Naive thymus-derived CD4-positive, alpha-beta T cell (primary cell): ENCODE measurements around the gene CXCL12. TPM values are rescaled to one million over a fixed set of nuclear protein-coding genes. Genes with fewer than 3 reads are reported as not detected.

ENCODE experiments used
- ATAC-seq: fragments of 150-1000 bp; cut with Tn5 transposase; 2 replicates; pipeline ENCODE4 v1.10.0; 2021; ENCODE audit warnings: mild to moderate bottlenecking, moderate library complexity
- CTCF ChIA-PET: fragments of 350-600 bp; sonication (Branson Sonifier 250); formaldehyde crosslinking; loops from one replicate; lab custom pipeline; 2021; ENCODE audit warnings: antibody characterized with exemption; lab: Charles Lee
- POLR2A ChIA-PET: fragments of 350-600 bp; sonication (Branson Sonifier 250); formaldehyde crosslinking; loops from one replicate; lab custom pipeline; 2021; ENCODE audit warnings: antibody characterized with exemption, inconsistent platforms; lab: Charles Lee
- DNase-seq, 9 donors: peaks; one replicate each; pipeline versions ENCODE4 v3.0.0 to v3.0.0-alpha.2; 2020 to 2022; ENCODE audit warnings: mixed read lengths in 1 of 9
- H3K27ac ChIP-seq: one replicate; pipeline ENCODE4 v1.7.0; 2013; ENCODE audit warnings: mild to moderate bottlenecking, low read depth, low read length, moderate library complexity
- H3K27me3 ChIP-seq, 2 donors: one replicate each; pipeline ENCODE4 v1.7.0; 2013; ENCODE audit warnings: low read length in 2 of 2, mild to moderate bottlenecking in 2 of 2, moderate library complexity in 2 of 2; ENCODE audit not compliant: control insufficient read depth in 2 of 2, insufficient read depth in 2 of 2
- H3K36me3 ChIP-seq, 3 experiments: 1 replicate in 2 of 3; 2 replicates in 1 of 3; pipeline ENCODE4 v1.7.0; 2013; ENCODE audit warnings: low read length in 3 of 3, mild to moderate bottlenecking in 3 of 3, moderate library complexity in 1 of 3; ENCODE audit not compliant: insufficient read depth in 3 of 3, control insufficient read depth in 2 of 3
- H3K4me1 ChIP-seq, 2 donors: one replicate each; pipeline ENCODE4 v1.7.0; 2013; ENCODE audit warnings: low read length in 2 of 2, mild to moderate bottlenecking in 2 of 2, moderate library complexity in 1 of 2; ENCODE audit not compliant: control insufficient read depth in 2 of 2, insufficient read depth in 2 of 2
- H3K4me3 ChIP-seq: 2 replicates; pipeline ENCODE4 v1.7.0; 2013; ENCODE audit warnings: mild to moderate bottlenecking, low read length
- H3K9me3 ChIP-seq, 3 experiments: 1 replicate in 2 of 3; 2 replicates in 1 of 3; pipeline ENCODE4 v1.7.0; 2013; ENCODE audit warnings: low read length in 3 of 3; ENCODE audit not compliant: control insufficient read depth in 2 of 3
- H3K27ac Mint-ChIP-seq, 9 donors: one replicate each; pipeline ENCODE4 v1.8.0; 2020 to 2022; ENCODE audit warnings: mixed read lengths in 9 of 9, mild to moderate bottlenecking in 8 of 9, moderate library complexity in 5 of 9, inconsistent platforms in 2 of 9
- H3K27me3 Mint-ChIP-seq, 5 donors: one replicate each; pipeline ENCODE4 v1.8.0; 2021 to 2022; ENCODE audit warnings: mixed read lengths in 5 of 5, mild to moderate bottlenecking in 1 of 5
- H3K36me3 Mint-ChIP-seq, 5 donors: one replicate each; pipeline ENCODE4 v1.8.0; 2020 to 2022; ENCODE audit warnings: mixed read lengths in 5 of 5, mild to moderate bottlenecking in 3 of 5, inconsistent platforms in 1 of 5
- H3K4me1 Mint-ChIP-seq, 7 donors: one replicate each; pipeline ENCODE4 v1.8.0; 2020 to 2022; ENCODE audit warnings: mixed read lengths in 7 of 7, mild to moderate bottlenecking in 3 of 7, inconsistent platforms in 1 of 7
- H3K4me3 Mint-ChIP-seq, 10 donors: one replicate each; pipeline ENCODE4 v1.8.0; 2020 to 2022; ENCODE audit warnings: mild to moderate bottlenecking in 10 of 10, mixed read lengths in 10 of 10, moderate library complexity in 6 of 10, inconsistent platforms in 2 of 10
- H3K9me3 Mint-ChIP-seq, 11 donors: one replicate each; pipeline ENCODE4 v1.8.0; 2020 to 2022; ENCODE audit warnings: mixed read lengths in 11 of 11, mild to moderate bottlenecking in 4 of 11, inconsistent platforms in 1 of 11, moderate library complexity in 1 of 11
- intact Hi-C, 2 donors: fragments of 100-400 bp; cut with micrococcal nuclease; formaldehyde crosslinking; loops; one replicate each; pipeline ENCODE4 v1.15.1; 2023
- polyA plus RNA-seq, 2 donors: library from polyadenylated mRNA; unstranded; fragments of 300-500 nt; fragmentation: Illumina TruSeq; gene quantifications; one replicate each; pipeline ENCODE4 v1.2.3, GENCODE V29; 2021
- total RNA-seq, 6 experiments: library from RNA in 5 of 6; stranded (reverse) in 5 of 6; gene quantifications; 1 replicate in 5 of 6; 2 replicates in 1 of 6; pipeline ENCODE4 v1.2.3 and lab custom pipeline; 2021 to 2026

Gene CXCL12
- total RNA-seq (not detected), polyA plus RNA-seq (not detected), total RNA-seq (lab: John Stamatoyannopoulos, UW) (not detected)

DNA sequence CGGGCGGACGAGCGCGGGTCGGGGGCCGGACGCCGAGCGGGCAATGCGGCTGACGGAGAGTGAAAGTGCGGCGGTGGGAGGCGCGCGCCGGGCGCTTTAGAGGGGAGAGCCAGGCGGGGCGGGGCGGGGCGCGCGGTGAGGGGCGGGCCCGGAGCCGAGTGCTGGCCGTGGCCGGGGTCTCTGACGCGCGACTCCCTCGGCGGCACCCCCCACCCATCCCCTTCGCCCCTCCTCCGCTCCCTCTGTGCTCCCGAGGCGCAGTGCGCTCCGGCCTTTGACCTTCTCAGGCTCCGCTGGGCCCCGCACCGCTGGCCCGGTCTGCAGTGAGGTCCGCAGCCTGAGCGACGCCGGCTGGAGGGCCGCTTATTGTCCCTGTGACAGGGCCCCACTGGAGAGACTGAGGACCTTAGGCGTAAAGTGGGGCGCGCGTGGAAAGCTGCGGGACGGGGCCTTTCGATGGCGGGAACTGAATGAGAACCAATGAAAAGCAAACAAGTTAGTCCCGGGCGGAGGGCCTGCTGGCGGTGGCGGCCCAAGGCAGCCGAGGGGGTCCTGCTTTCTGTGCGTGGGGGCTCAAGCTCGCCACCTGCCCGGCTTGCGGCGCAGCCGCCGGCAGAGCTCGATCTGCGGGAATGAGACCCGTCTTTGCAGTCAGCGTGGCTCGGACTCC lies at the start of gene CXCL12:
Gene CXCL12, minus strand, starts transcription at position 72 of the 670 bp plus-strand sequence. CDS start 92 bp downstream, outside the sequence.
- Histone ChIP-seq H3K36me3 (no peaks in the 10 kb centered on the region), H3K27me3 (peaks cover 0 to 3% of the 10 kb centered on the region in 2 donors), H3K4me1 (no peaks in the 10 kb centered on the region), H3K9me3 (no peaks in the 10 kb centered on the region), H3K4me3 (no peak within 1 kb of the TSS), H3K27ac (no peak within 1 kb of the TSS)
- Mint-ChIP-seq H3K36me3 (no peaks in the 10 kb centered on the region), H3K9me3 (peaks cover 0 to 3% (median 0%) of the 10 kb centered on the region in 11 donors), H3K4me1 (peaks cover 0 to 8% (median 4%) of the 10 kb centered on the region in 7 donors), H3K27ac (no peak within 1 kb of the TSS), H3K27me3 (peaks cover 27 to 43% (median 40%) of the 10 kb centered on the region in 5 donors), H3K4me3 (peak within 1 kb of the TSS in 8 of 10 donors; percentile 27 to 72 (median 58))
- peak in 1 of 9 donors; percentile 20 for DNase-seq
- ChIA-PET CTCF (interaction anchor here (0.9 kb wide), 1 partner anchor 698 kb away, joined by 3 read pairs; no protein-coding TSS in a partner anchor), POLR2A (no interaction called here)
- intact Hi-C loops = loop anchor here in 1 of 2 donors (10.0 kb wide), 1 partner anchor 480 kb away; no protein-coding TSS in a partner anchor
- ATAC-seq = no peak

DNA sequence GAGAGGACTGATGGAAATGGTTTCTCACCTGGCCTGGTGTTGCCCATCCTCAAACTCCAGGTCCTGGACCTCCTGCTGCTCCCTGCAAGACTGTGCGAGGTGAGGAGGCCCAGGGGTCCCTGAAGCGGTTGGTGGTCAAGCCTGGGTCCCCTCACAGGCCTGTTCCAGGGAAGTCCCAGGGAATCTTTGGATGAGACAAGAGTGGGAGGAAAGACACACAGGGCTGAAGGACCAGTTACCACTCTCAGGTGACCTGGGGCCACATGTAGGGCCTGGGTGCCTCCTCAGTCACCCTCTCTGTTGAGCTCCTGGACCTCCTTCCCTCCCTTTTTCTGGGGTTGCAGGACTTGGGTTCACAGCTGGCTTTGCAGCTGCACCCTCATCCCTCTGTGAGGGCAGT lies 42.6 kb upstream of the CXCL12 start:
- no peaks in the 10 kb centered on the region for H3K4me1 ChIP-seq
- no peaks in the 10 kb centered on the region for H3K27me3 ChIP-seq
- Mint-ChIP-seq H3K4me1 (no peaks in the 10 kb centered on the region), H3K9me3 (peaks cover 5 to 30% (median 13%) of the 10 kb centered on the region in 11 donors), H3K27me3 (peaks cover 0 to 13% (median 0%) of the 10 kb centered on the region in 5 donors), H3K27ac (no peak overlapping the region), H3K4me3 (no peak overlapping the region), H3K36me3 (no peaks in the 10 kb centered on the region)
- ChIA-PET POLR2A (no interaction called here), CTCF (no interaction called here)
- H3K36me3 ChIP-seq = no peaks in the 10 kb centered on the region
- no peak overlapping the region for H3K4me3 ChIP-seq
- DNase-seq (no peak), ATAC-seq (no peak)
- intact Hi-C loops = no loop called here
- no peak overlapping the region for H3K27ac ChIP-seq
- no peaks in the 10 kb centered on the region for H3K9me3 ChIP-seq

DNA sequence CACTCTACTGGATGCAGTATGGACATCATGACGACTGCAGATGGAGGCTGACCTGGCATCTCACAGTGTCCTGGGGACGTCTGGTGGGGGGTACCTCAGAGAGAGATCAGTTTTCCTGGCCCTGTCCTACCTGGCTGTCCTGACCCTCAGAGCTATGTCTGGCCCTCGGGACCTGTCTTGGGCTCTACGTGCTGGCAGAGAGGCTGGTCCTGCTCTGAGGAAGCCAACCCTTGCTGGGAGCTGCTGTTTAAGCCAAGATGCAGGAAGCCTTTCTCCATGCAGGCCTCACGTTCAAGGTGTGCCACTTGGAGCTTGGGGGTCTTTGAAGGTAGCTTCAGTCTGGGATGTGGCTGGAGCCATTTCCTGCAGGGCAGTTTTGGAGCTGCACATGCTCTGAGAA lies 42.1 kb upstream of the CXCL12 start:
- POLR2A ChIA-PET = no interaction called here
- Mint-ChIP-seq H3K4me1 (no peaks in the 10 kb centered on the region), H3K27me3 (peaks cover 0 to 13% (median 0%) of the 10 kb centered on the region in 5 donors), H3K36me3 (no peaks in the 10 kb centered on the region), H3K4me3 (no peak overlapping the region), H3K27ac (no peak overlapping the region), H3K9me3 (peaks cover 5 to 28% (median 10%) of the 10 kb centered on the region in 11 donors)
- H3K4me3 ChIP-seq = no peak overlapping the region
- no peak for DNase-seq
- H3K9me3 ChIP-seq = no peaks in the 10 kb centered on the region
- H3K27me3 ChIP-seq = no peaks in the 10 kb centered on the region
- CTCF ChIA-PET = no interaction called here
- no peak for ATAC-seq
- intact Hi-C loops = no loop called here
- H3K4me1 ChIP-seq = no peaks in the 10 kb centered on the region
- H3K36me3 ChIP-seq = no peaks in the 10 kb centered on the region
- no peak overlapping the region for H3K27ac ChIP-seq

DNA sequence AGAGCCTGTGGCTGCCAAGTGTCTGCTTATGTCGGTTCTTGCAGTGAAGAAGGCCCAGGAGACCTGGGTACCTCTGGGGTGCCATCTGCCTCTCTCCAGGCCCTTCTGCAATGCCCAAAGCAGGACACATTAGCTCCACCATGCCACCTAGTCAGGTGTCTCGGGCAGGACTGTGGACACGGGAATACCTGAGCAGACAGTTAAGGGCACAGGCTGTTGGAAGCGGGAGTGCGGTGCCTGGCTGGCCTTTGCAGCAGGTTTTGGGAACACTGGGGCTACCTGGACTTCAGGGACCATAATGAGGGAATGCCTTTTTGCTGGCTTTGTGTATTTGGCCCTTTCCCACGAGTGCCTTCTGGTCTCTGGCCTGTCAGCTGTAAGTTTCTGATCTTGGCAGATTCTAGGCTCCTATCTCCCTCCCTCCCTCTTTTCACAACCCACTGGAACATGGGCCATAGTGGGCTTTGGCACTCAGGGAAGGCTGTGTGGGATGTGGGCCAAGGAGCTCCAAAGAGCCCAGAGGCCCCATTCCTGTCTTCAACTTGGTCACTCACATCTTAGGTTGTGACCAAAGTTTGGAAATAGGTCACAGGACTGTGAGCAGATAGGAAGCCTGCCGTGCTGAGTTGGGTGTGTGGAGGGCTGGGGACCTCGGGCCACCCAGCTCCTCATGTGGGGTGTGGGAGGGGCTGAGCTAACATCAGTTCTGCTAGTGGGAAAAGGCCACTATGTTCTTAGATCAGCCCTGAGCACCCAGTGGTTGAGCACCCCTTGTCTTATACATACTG lies 41.5 kb upstream of the CXCL12 start:
- no peak overlapping the region for H3K27ac Mint-ChIP-seq
- H3K36me3 Mint-ChIP-seq = no peaks in the 10 kb centered on the region
- no peak overlapping the region for H3K4me3 Mint-ChIP-seq
- DNase-seq (no peak), ATAC-seq (no peak)
- POLR2A ChIA-PET = no interaction called here
- Histone ChIP-seq H3K27ac (no peak overlapping the region), H3K36me3 (no peaks in the 10 kb centered on the region), H3K9me3 (no peaks in the 10 kb centered on the region), H3K4me1 (no peaks in the 10 kb centered on the region), H3K27me3 (no peaks in the 10 kb centered on the region), H3K4me3 (no peak overlapping the region)
- H3K9me3 Mint-ChIP-seq = peaks cover 5 to 22% (median 7%) of the 10 kb centered on the region in 11 donors
- no peaks in the 10 kb centered on the region for H3K4me1 Mint-ChIP-seq
- intact Hi-C loops = no loop called here
- H3K27me3 Mint-ChIP-seq = peaks cover 0 to 10% (median 0%) of the 10 kb centered on the region in 5 donors
- CTCF ChIA-PET = no interaction called here

DNA sequence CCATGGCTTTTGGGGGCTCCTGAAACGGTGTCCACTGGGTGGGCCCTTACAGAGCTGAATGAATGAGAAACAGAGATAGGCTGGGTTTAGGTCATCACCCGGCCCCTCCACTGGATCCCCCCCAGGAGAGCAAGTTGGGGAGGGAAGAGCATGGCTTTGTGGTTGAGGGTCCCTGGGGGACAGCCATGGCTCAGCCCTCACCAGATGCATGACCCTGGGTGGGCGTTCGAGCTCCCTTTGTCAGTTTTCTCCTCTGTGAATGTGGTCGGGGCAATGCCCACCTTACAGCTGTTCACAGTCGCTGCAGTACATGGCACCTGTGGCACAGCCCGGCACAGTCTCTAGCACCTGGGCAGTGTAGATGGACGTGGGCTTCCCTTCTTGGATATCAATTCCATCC lies 40.6 kb upstream of the CXCL12 start:
- Mint-ChIP-seq H3K9me3 (peaks cover 0 to 12% (median 3%) of the 10 kb centered on the region in 11 donors), H3K36me3 (no peaks in the 10 kb centered on the region)
- POLR2A ChIA-PET = no interaction called here

DNA sequence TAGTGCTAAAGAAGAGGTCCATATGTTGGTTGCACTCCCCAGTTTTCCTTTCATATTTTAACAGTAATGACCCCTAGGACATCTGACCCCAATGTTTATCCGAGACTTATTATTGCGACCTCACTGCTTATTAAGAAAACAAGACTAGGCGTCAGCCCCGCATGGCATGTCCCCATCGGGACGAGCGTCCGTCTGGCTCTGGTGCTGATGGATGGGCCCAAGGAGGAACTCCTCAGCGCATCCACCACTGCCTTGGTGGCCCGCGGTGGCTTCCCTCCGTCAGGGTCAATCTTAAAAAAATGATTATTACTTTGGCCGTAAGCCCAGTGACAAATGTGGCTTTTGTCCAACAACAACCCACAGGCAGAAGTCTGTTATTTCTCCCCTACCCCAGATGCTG lies 40.1 kb upstream of the CXCL12 start:
- Mint-ChIP-seq H3K36me3 (no peaks in the 10 kb centered on the region), H3K27ac (no peak overlapping the region), H3K27me3 (peaks cover 0 to 6% (median 0%) of the 10 kb centered on the region in 5 donors), H3K4me1 (peaks cover 0 to 5% (median 0%) of the 10 kb centered on the region in 7 donors), H3K9me3 (peaks cover 0 to 10% (median 0%) of the 10 kb centered on the region in 11 donors), H3K4me3 (no peak overlapping the region)
- H3K27me3 ChIP-seq = no peaks in the 10 kb centered on the region
- no peaks in the 10 kb centered on the region for H3K9me3 ChIP-seq
- no peak for DNase-seq
- H3K4me3 ChIP-seq = no peak overlapping the region
- no peak overlapping the region for H3K27ac ChIP-seq
- ATAC-seq = no peak
- CTCF ChIA-PET = no interaction called here
- POLR2A ChIA-PET = no interaction called here
- intact Hi-C loops = no loop called here
- H3K36me3 ChIP-seq = no peaks in the 10 kb centered on the region
- no peaks in the 10 kb centered on the region for H3K4me1 ChIP-seq

More for the DNA sequence above, 40.6 kb upstream of the CXCL12 start:
- Mint-ChIP-seq H3K4me1 (peaks cover 0 to under 1% (median 0%) of the 10 kb centered on the region in 7 donors), H3K4me3 (no peak overlapping the region), H3K27ac (no peak overlapping the region), H3K27me3 (peaks cover 0 to 6% (median 0%) of the 10 kb centered on the region in 5 donors)
- Histone ChIP-seq H3K36me3 (no peaks in the 10 kb centered on the region), H3K27me3 (no peaks in the 10 kb centered on the region), H3K4me3 (no peak overlapping the region), H3K27ac (no peak overlapping the region), H3K9me3 (no peaks in the 10 kb centered on the region), H3K4me1 (no peaks in the 10 kb centered on the region)
- CTCF ChIA-PET = no interaction called here
- no peak for ATAC-seq
- intact Hi-C loops = no loop called here
- DNase-seq = no peak
